Ishikawa (cell line): ENCODE results near the gene SART3.

Experiments used
- CREB1 ChIP-seq: IDR thresholded peaks from 2 replicates; pipeline ENCODE4 v1.6.1; 2012; ENCODE audit warnings: low read depth
- EP300 ChIP-seq: IDR thresholded peaks from 2 replicates; pipeline ENCODE4 v1.6.1; 2012; ENCODE audit warnings: borderline replicate concordance
- TAF1 ChIP-seq: IDR thresholded peaks from 2 replicates; pipeline ENCODE4 v1.6.1; 2012; ENCODE audit warnings: low read depth, mild to moderate bottlenecking
- TCF12 ChIP-seq: IDR thresholded peaks from 2 replicates; pipeline ENCODE4 v1.6.1; 2012; ENCODE audit warnings: low read depth
- TF ChIP-seq, protein P1 (sequence below): IDR thresholded peaks from 2 replicates; pipeline ENCODE4 v1.6.1; 2012
- TF ChIP-seq, protein P2 (sequence below): IDR thresholded peaks from 2 replicates; pipeline ENCODE4 v1.6.1; 2012; ENCODE audit warnings: low read depth, mild to moderate bottlenecking

DNA sequence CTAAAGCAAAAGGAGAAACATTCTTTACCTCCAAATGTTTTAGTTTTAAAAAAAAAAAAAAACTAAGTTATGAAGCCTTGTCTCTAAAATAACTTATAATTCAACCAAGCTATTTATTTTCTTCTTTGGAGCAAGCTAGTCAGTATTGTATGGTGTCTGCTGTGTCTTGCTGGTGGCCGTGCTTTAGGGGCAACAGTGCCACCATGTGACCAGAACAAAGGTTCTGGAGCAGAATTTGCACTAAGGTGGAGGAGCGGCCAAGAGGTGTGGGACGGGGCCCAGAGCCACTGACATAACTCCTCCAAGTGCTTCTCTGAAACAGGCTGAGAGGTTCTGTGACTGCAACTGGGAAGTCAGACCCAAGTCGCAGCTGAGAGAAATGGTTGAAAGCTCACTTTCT, 41.4 kb downstream of the SART3 start:
- TF ChIP-seq EP300 (no peak), TCF12 (no peak), TAF1 (no peak), CREB1 (no peak)
- TF ChIP-seq, protein P1, sequence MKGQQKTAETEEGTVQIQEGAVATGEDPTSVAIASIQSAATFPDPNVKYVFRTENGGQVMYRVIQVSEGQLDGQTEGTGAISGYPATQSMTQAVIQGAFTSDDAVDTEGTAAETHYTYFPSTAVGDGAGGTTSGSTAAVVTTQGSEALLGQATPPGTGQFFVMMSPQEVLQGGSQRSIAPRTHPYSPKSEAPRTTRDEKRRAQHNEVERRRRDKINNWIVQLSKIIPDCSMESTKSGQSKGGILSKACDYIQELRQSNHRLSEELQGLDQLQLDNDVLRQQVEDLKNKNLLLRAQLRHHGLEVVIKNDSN = 0 out of 2 replicates have a peak, but pooled peaks have one; percentile 24
- TF ChIP-seq, protein P2, sequence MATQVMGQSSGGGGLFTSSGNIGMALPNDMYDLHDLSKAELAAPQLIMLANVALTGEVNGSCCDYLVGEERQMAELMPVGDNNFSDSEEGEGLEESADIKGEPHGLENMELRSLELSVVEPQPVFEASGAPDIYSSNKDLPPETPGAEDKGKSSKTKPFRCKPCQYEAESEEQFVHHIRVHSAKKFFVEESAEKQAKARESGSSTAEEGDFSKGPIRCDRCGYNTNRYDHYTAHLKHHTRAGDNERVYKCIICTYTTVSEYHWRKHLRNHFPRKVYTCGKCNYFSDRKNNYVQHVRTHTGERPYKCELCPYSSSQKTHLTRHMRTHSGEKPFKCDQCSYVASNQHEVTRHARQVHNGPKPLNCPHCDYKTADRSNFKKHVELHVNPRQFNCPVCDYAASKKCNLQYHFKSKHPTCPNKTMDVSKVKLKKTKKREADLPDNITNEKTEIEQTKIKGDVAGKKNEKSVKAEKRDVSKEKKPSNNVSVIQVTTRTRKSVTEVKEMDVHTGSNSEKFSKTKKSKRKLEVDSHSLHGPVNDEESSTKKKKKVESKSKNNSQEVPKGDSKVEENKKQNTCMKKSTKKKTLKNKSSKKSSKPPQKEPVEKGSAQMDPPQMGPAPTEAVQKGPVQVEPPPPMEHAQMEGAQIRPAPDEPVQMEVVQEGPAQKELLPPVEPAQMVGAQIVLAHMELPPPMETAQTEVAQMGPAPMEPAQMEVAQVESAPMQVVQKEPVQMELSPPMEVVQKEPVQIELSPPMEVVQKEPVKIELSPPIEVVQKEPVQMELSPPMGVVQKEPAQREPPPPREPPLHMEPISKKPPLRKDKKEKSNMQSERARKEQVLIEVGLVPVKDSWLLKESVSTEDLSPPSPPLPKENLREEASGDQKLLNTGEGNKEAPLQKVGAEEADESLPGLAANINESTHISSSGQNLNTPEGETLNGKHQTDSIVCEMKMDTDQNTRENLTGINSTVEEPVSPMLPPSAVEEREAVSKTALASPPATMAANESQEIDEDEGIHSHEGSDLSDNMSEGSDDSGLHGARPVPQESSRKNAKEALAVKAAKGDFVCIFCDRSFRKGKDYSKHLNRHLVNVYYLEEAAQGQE = no peak
